ENCODE results near the gene KIF23.
A peak's percentile ranks its signal among the peaks of the same experiment; 100 is the strongest.
"Not testable (repeated sequence)": the region's sequence is repeated elsewhere in the genome, so short reads cannot be mapped to it uniquely, and the experiment has no call there.

Gene KIF23

GRCh38 chr15:69413822-69414700, at the start of gene KIF23:
Gene KIF23 (plus strand): TSS chr15:69414349. CDS start chr15:69414466, 117 bp downstream.
- peak; percentile 97 for DNase-seq

GRCh38 chr15:69367236-69367635, 46.9 kb upstream of the KIF23 start:
- DNase-seq, result no peak

GRCh38 chr15:69369631-69370030, 44.5 kb upstream of the KIF23 start:
- DNase-seq, result no peak

- no peak for DNase-seq
Measured at GRCh38 chr15:69373406-69373805, 40.7 kb upstream of the KIF23 start.

GRCh38 chr15:69375151-69375790, 38.9 kb upstream of the KIF23 start:
- DNase-seq, result peak; percentile 57

GRCh38 chr15:69377216-69377970, 36.8 kb upstream of the KIF23 start:
- DNase-seq, result no peak

- peak; percentile 28 for DNase-seq
Measured at GRCh38 chr15:69380100-69380725, 33.9 kb upstream of the KIF23 start.

GRCh38 chr15:69380726-69381105, 33.4 kb upstream of the KIF23 start:
- DNase-seq, result no peak

- not testable (repeated sequence) for DNase-seq
Measured at GRCh38 chr15:69382176-69382575, 32.0 kb upstream of the KIF23 start.

- not testable (repeated sequence) for DNase-seq
Measured at GRCh38 chr15:69384066-69384465, 30.1 kb upstream of the KIF23 start.

- no peak for DNase-seq
Measured at GRCh38 chr15:69384626-69385598, 29.2 kb upstream of the KIF23 start.

GRCh38 chr15:69385831-69386230, 28.3 kb upstream of the KIF23 start:
- DNase-seq, result no peak

GRCh38 chr15:69386284-69386683, 27.9 kb upstream of the KIF23 start:
- DNase-seq, result no peak

- no peak for DNase-seq
Measured at GRCh38 chr15:69388260-69388705, 25.9 kb upstream of the KIF23 start.

GRCh38 chr15:69389426-69389825, 24.7 kb upstream of the KIF23 start:
- DNase-seq, result no peak

- no peak for DNase-seq
Measured at GRCh38 chr15:69390575-69390974, 23.6 kb upstream of the KIF23 start.

- DNase-seq, result no peak
Measured at GRCh38 chr15:69391046-69391757, 22.9 kb upstream of the KIF23 start.

GRCh38 chr15:69392352-69392751, 21.8 kb upstream of the KIF23 start:
- no peak for DNase-seq

GRCh38 chr15:69393831-69394491, 20.2 kb upstream of the KIF23 start:
- DNase-seq, result no peak

- DNase-seq, result peak; percentile 92
Measured at GRCh38 chr15:69394556-69395282, 19.4 kb upstream of the KIF23 start.

All from hematopoietic multipotent progenitor cell treated with erythropoietin and hydrocortisone succinate and interleukin-3 and kit ligand, for 4 days (in vitro differentiated cells).